GM12891 (cell line): ENCODE data around the gene ALDH1A1.

Experiments used
- PAX5 ChIP-seq: IDR thresholded peaks from 2 replicates; pipeline ENCODE4 v1.6.1; 2011; ENCODE audit warnings: low read length, moderate library complexity, mild to moderate bottlenecking; ENCODE audit not compliant: insufficient read depth, severe bottlenecking
- POLR2A ChIP-seq: IDR thresholded peaks from 2 replicates; pipeline ENCODE4 v1.6.1; 2011; ENCODE audit warnings: low read depth, low read length, control low read depth
- POLR2AphosphoS5 ChIP-seq: IDR thresholded peaks from 2 replicates; pipeline ENCODE4 v1.6.1; 2011; ENCODE audit warnings: low read depth, low read length, control low read depth
- POU2F2 ChIP-seq: IDR thresholded peaks from 2 replicates; pipeline ENCODE4 v1.6.1; 2011; ENCODE audit warnings: low read depth, mild to moderate bottlenecking, control low read depth, low read length, moderate library complexity
- SPI1 ChIP-seq: IDR thresholded peaks from 2 replicates; pipeline ENCODE4 v1.6.1; 2011; ENCODE audit warnings: low read depth, low read length, control low read depth
- TAF1 ChIP-seq: IDR thresholded peaks from 2 replicates; pipeline ENCODE4 v1.6.1; 2011; ENCODE audit warnings: low read depth, low read length, control low read depth

DNA sequence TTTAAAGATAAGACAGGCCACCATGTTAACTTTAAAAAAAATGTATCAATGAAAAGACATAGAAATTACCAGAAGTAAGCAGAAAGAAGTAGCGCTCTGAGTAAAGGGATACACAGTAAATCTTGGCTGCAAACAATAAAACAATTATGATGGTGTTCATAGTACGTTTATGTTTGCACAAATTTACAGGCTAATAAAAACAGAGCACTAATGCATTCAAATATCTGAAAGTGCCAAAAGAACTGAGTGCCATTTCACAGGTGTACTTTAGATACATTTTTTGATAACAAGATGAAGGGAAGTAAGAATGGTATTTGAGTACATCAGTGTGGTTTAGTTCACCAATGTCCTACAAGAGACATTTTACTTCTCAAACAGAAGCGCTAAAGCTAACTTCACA is 32.9 kb upstream of the ALDH1A1 start:
- TF ChIP-seq POLR2A = no peak
- TF ChIP-seq POLR2AphosphoS5 = no peak
- no peak for TF ChIP-seq PAX5
- no peak for TF ChIP-seq TAF1
- no peak for TF ChIP-seq SPI1
- TF ChIP-seq POU2F2 = no peak
